ENCODE results near the gene MSH2. TPM values are rescaled to one million over a fixed set of nuclear protein-coding genes. Genes with fewer than 3 reads are reported as not detected.

The MSH2 gene
- total RNA-seq, 1 experiment from 2014 or later: 139 TPM

DNA sequence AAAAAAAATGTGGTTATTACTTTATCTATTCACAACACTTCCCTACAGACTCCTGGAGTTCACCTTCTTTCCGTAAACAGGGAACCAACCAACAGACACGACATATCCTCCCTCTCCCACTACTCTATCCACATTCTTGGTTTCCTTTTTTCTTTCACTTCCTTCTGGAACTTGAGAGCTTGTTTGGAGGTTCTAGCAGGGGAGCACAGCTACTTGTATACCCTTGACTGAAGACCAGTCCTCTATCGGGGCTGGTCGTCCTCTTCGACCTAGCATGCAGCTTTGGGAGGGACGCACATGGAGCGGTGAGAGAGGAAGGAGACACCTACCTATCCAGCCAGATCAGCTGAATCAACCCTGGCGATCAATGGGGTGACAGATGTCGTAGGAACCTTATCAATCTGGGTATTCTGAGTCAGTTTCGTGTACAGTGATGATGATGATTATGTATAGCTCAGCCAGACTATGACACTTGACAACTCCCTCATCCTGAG, 43.5 kb upstream of the MSH2 start:
- Histone ChIP-seq H3T11ph (ENCODE audit: low read length) (no peak overlapping the region), H3K79me1 (ENCODE audit: insufficient read depth, low read depth, low read length, poor library complexity, severe bottlenecking) (no peaks in the 10 kb centered on the region), H2BK20ac (ENCODE audit: low read depth, low read length, poor library complexity, severe bottlenecking) (no peak overlapping the region), H2BK120ac (ENCODE audit: low read depth, low read length, poor library complexity, severe bottlenecking) (no peak overlapping the region), H3K23ac (ENCODE audit: insufficient read length, low read depth, low read length) (no peak overlapping the region), H2BK5ac (ENCODE audit: insufficient read length, low read length) (no peak overlapping the region), H2AFZ (ENCODE audit: low read length) (no peak overlapping the region), H3K27ac (ENCODE audit: insufficient read length, low read depth, low read length) (no peak overlapping the region), H2BK12ac (ENCODE audit: insufficient read length, low read depth, low read length) (no peak overlapping the region), H3K9me3 (ENCODE audit: control insufficient read depth, low read depth, low read length) (no peaks in the 10 kb centered on the region), H3K18ac (ENCODE audit: insufficient read length, low read depth, low read length) (no peak overlapping the region), H3K4ac (ENCODE audit: low read depth, low read length) (no peak overlapping the region), H3K9ac (ENCODE audit: extremely low read depth, insufficient read length, low read length) (no peak overlapping the region), H3K79me2 (ENCODE audit: insufficient read depth, low read length) (no peaks in the 10 kb centered on the region), H3K14ac (ENCODE audit: insufficient read depth, low read length) (no peak overlapping the region), H4K8ac (replicated peaks; ENCODE audit: insufficient read length, low read depth, low read length) (no peak overlapping the region), H2BK15ac (ENCODE audit: low read depth, low read length) (no peak overlapping the region), H4K91ac (ENCODE audit: insufficient read length, low read depth, low read length) (no peak overlapping the region), H4K20me1 (ENCODE audit: control insufficient read depth, insufficient read depth, insufficient read length) (no peaks in the 10 kb centered on the region), H3K4me2 (ENCODE audit: insufficient read depth, insufficient read length, low read length) (no peak overlapping the region), H3K56ac (ENCODE audit: insufficient read length, low read depth, low read length) (no peak overlapping the region), H3K27me3 (ENCODE audit: insufficient read depth, low read length) (no peaks in the 10 kb centered on the region), H2AK5ac (ENCODE audit: insufficient read length, low read length) (no peak overlapping the region), H3K23me2 (ENCODE audit: insufficient read length, low read depth, low read length, poor library complexity, severe bottlenecking) (no peaks in the 10 kb centered on the region), H3K4me1 (ENCODE audit: insufficient read depth, low read length) (no peaks in the 10 kb centered on the region; the same call in 1 of the 2 replicates), H4K5ac (ENCODE audit: insufficient read length, low read depth, low read length) (no peak overlapping the region)
- no peak for DNase-seq
- no peaks in the 10 kb centered on the region for H3K36me3 Mint-ChIP-seq (ENCODE audit: insufficient read depth in 1 of 3, low read depth in 3 of 3)
- no peaks in the 10 kb centered on the region for H3K9me3 Mint-ChIP-seq
- H3K4me1 Mint-ChIP-seq: peaks cover 8 to 16% of the 10 kb centered on the region in 2 experiments
- no peak overlapping the region; a peak in 1 of 7 replicates for H3K27ac Mint-ChIP-seq
- TF ChIP-seq, protein P1, sequence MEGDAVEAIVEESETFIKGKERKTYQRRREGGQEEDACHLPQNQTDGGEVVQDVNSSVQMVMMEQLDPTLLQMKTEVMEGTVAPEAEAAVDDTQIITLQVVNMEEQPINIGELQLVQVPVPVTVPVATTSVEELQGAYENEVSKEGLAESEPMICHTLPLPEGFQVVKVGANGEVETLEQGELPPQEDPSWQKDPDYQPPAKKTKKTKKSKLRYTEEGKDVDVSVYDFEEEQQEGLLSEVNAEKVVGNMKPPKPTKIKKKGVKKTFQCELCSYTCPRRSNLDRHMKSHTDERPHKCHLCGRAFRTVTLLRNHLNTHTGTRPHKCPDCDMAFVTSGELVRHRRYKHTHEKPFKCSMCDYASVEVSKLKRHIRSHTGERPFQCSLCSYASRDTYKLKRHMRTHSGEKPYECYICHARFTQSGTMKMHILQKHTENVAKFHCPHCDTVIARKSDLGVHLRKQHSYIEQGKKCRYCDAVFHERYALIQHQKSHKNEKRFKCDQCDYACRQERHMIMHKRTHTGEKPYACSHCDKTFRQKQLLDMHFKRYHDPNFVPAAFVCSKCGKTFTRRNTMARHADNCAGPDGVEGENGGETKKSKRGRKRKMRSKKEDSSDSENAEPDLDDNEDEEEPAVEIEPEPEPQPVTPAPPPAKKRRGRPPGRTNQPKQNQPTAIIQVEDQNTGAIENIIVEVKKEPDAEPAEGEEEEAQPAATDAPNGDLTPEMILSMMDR (conservative IDR thresholded peaks at IDR 0.05): no peak
- no CpG with 5 or more reads among the region's 10 CpGs for WGBS (ENCODE audit: extremely low coverage, insufficient read length, low lambda C conversion rate)
- H3K4me3 Mint-ChIP-seq: no peak overlapping the region
- H3K27me3 Mint-ChIP-seq (ENCODE audit: low read depth): peaks cover 22% of the 10 kb centered on the region
